ENCODE measurements around the gene PDE6B.
"Not testable (repeated sequence)": the region's sequence is repeated elsewhere in the genome, so short reads cannot be mapped to it uniquely, and the experiment has no call there.

PDE6B gene

DNA sequence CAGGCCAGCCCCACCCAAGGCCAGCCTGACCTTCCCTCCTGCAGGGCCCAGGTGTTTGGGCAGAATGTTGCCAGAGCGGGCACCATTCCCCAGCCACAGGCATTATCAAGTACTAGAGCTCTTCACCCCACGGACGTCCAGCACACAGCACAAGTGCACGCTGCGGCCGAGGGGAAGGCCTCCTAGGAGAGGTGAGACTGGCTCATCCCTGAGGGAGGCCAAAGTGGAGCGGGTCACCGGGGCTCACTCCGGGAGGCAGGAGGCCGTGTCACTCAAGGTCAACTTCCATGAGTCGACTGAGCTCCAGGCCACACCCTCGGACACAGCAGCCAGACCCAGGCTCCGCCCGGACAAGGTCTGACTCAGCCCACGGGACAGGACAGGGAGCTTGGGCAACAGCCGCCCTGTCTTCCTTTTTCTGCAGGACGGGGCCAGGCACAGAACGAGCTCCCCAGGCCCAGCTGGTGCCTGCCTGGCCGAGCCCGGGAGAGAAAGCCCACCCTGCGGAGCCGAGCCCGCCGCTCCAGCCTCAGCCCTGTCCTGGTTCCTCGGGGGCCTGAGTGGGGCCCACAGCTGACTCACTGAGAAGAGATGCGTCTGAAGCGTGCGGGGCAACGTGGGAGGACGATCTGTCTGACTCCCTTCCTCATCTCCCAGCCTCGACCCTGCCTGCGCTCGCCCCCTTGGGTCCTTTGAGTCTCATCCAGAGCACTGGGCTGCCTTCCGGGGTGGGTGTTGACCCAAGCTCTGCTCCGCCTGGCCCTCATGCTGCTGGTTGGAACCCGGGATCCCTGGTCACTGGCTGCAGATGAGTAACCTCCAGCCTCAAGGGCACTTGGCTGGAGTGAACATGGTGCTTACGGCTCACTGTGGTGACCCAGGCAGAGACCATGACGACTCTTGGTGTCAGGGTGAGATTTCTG is 61.9 kb downstream of the PDE6B start:
- FAIRE-seq: no peak

DNA sequence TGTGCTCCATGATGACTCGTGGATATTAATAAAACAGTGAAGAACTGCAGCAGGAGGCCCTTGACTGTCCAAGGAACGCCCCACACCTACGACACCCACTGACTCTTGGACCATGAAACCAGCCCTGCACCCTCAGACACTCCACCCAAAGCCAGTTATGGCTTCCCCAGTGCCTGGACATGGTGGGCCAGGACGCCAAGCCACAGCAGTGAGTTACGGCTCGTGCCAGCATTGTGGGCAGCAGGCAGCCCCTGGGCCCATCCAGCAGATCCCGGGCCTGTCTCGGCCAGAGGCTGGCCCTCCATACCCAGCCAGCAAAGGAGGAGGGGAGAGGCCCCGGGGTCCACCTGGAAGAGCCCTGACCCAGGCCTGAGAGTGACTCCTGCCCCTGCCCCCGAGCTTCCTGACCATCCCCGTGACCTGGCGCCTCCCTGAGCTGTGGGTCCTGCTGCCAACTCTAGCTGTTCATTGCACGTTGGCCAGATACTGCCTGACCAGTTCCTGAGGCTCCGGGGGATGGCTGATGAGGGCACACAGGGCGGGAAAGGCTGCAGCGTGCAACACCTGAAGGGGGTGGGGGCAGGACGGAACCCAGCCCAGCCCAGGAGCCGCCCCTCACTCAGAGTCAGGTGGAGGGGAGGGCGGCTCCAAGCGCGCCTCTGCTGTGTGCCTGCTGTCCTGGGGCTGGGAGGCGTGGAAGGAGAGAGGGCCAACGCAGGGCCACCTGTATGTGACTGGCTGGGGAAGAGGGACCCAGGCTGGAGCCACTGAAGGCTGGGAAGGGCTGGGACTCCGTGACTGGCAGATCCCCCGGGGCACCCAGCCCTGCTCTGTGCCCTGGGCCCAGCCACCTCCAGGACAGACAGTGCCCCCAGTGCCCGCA is 62.8 kb downstream of the PDE6B start:
- FAIRE-seq: no peak

DNA sequence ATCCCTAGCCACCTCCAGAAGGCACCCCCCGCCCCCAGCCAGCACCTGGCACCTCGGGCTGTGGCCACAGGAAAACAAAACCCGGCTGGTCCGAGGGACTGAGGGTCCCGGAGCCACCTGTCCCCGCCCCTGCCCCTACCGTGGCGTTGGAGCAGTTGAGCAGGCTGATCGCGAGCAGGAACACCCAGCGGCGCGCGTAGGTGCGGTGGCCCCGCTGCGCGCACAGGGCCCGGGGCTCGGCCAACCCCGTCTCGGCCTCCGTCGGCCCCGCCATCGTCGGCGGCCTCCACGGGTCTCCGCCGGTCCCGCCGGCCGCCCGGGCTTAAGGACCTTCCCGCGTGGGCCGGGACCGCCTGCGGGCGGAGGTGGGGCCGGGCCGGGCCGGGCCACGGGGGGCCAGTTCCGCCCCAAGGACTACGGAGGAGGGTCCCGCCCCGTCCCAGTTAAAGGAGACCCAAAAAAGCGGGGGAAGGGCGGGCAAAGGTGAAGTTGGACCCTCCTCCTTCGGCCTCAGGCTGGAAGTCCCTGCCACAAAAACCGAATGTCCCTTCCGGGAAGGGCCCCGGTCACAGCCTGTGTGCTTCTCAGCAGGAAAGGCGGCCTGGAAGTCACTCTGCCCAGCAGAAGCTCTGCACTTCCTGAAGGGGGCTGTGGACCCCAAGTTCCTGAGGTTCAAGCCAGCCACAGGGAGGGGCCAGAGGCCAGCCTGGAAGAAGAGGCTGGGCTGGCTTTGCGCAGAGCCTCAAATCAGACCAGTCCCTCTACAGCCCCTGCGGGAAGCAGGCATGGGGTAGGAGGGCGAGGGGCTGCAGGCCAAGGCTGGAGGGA is 63.7 kb downstream of the PDE6B start, which contains the start of gene SLC49A3:
TSS of gene SLC49A3 (minus strand) at position 298 of the 828 bp plus-strand sequence. CDS start at position 274, 24 bp downstream.
- FAIRE-seq: no peak

DNA sequence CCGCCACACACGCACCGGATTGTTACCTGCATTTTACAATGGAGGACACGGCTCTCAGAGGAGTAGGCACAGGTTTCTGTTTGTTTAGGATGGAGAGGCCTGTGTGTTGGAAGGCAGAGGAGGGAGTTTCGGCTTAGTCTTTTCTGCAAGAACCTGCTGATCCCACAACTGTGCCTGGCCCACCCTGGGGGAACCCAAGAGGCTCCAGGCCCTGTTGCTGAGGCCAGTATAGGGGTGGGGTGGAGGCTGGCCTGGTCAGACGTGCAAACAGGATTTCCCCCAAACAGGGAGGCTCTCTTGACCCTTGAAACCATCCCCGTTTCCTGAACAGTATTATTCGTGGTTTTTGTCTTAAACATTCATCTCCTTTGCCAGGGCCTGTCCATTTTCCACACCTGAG is 64.3 kb downstream of the PDE6B start:
- no peak for FAIRE-seq

DNA sequence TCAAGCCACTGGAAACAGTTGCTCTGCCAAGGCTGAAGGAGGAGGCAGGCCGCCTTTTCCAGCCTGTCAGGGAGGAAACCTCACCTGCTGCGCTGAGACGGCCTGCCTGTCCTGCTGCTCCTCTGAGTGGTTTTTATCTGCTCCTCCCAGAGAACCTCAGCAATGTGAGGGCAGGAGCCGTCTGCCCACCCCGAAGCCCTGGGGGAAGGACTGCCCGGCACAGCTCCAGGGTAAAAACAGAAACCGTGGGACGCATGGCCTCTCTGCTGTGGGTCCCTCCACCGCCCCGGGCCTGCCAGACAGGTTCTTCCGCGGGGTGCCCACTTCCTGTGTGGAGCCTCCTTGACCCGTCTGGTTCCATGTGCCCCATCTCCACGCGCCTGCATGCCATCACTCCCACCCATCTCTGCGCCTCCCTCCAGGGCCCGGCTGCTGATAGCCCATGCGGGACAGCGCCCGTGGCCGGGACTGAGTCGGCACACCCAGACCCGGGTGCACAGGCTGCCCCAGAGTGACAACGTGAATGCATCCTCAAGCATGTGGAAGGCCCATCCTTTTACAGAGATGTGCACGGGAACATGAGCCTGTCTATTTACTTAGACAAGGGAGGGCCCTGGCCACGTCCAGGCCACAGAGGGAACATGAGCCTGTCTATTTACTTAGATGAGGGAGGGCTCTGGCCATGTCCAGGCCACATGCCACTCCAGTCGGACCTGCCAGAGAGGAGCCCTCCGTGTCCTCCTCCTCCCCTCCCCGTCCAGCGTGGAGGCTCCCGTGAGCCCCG is 67.6 kb downstream of the PDE6B start:
- no peak for FAIRE-seq

DNA sequence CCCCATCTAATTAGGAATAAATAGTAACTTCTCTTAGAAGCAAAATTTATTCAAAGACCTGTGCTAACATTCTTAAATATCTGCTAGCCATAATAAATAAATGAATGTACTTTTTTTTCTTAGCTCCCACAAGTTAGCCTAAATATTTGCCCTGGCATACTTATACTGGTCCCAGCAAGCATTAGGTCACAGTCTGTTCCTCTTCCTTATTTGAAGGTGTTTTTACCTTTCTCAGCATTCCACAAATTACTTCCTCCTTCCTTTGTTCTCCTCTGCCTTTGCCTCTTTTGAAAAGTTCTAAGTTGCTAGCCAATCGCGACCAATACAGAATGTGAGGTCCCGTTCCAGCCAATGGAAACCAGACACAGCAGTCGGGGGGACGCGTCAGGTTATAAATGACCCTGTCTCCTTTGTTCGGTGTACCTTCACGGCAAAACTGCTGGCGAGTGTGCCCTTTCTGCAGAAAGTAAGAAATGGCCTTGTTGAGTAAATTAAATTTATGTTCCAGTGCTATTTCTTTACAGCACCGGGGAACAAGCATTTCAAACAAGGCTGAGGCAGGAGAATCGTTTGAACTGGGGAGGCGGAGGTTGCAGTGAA is 69.1 kb downstream of the PDE6B start:
- FAIRE-seq: not testable (repeated sequence)

DNA sequence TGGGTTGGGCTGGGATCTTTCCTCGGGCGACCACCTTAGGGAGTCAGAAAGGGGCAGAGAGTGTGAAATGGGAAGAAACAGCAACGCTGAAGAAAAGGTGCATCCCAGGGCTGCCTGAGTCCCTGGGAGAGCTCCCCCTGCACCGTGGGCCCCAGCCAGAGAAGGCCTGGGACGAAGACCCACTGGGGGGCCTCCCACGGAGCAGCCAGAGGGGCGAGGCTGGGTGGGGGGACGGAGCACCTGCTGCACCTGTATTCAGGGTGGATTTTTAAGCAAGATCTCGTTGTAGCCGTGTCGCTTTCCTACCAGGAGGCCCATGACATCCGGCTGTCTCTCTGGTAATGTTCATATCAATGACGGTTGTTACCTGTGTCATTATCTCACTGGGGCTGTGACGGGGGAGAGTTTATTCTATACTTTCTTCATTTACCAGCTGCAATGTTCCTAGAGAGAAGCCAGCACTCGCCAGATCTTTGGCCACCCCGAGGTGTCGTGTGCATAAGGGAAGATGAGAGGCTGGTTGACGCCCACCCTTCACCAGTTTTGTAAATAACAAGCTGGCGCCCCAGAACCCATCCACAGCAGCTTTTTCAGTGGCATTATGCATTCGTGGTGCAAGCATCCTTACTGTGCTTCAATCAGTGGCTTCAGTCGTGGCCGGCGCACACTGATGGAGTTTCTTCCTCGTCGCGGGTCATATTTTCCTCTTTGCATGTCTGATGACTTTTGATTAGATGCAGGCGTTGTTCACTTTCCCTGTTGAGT is 74.6 kb downstream of the PDE6B start:
- no peak for FAIRE-seq

DNA sequence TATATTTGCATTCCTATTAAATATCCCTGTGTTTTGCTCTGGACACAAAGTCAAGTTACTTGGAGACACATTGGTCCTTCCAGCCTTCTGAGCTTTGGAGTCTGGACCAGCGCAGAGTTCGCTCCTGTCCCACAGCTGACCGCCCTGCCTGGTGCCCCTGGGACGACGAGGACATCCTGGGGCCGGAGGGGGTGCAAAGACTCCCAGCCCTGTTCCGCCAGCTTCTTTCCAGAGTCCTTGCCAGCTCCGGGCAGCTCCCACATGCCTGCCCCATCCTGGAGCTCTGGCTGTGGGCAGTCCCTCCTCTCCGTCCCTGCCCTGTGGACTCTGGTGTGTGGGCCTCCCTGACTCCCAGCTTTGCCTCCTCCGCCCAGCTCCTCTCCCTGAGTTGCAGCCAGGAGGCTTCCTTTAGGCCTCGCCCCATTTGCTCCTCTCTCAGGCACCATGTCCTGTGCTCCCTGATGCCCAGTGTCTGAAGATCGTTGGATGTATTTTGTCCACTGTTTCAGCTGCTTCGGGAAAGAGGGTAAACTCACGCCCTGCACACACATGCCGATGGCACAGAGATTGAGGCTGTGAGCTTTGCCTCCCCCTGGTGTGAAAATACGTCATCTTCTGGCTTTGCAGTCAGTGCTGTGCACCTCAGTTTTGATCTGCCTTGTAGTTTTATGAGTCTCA is 75.4 kb downstream of the PDE6B start:
- FAIRE-seq: no peak

DNA sequence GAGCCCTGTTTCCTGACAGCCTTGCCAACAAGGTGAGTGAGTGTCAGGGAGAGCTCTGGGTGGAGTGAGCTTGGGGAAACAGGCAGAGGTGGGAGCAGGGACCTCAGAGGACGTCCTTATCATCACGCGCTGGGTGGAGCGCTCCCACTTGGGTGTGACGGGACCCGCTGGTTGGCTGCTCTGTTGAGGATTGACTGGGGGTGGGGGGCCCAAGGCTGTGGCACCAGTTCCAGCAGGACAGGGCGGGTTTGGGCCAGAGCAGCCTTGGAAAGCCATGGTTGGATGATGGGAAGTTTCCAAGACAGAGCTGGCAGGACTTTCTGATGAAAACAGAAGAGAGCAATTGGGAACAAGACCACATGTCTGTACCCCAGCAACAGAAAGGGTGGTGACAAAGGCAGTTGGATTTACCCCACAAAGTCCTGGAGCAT is 77.3 kb downstream of the PDE6B start:
- no peak for FAIRE-seq

DNA sequence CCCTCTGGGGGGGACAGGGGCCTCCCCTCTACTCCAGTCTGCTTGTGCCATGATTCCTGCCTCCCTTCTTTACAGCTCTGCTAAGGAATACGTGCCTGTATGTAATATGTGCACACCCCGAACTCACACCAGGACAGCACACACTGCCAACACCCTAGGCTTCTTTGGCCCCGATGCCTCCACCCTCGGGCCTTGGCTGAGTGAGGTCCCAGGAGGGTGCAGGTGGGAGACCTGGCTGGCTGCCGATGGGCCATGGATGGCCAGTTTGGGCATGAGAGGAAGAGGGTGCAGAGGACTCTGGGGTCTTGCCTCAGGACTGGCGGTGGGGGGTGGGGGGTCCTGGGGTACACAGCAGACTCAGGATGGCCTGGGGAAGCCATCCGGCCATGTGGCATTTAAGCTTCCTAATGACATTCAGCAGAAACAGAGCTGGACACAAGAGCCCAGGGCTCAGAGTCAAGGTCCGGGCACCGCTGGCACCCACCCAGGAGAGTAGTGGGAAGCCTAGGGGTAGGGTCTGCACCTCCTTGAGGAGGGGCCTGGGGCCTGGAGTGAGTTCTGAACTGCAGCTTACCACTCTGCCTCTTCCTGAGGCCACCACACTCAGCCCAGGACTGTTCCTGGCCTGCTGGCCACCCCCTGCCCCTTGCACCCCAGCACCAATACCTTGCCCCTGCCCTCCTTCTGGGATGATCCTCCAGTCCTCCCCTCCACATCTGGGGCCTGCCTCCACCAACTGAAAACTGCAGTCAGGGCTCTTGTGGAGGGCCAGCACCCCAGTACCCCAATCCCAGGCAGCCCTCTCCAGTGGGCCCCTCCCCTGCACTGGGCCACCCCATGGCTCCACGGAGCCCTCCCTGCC is 78.2 kb downstream of the PDE6B start:
- no peak for FAIRE-seq

DNA sequence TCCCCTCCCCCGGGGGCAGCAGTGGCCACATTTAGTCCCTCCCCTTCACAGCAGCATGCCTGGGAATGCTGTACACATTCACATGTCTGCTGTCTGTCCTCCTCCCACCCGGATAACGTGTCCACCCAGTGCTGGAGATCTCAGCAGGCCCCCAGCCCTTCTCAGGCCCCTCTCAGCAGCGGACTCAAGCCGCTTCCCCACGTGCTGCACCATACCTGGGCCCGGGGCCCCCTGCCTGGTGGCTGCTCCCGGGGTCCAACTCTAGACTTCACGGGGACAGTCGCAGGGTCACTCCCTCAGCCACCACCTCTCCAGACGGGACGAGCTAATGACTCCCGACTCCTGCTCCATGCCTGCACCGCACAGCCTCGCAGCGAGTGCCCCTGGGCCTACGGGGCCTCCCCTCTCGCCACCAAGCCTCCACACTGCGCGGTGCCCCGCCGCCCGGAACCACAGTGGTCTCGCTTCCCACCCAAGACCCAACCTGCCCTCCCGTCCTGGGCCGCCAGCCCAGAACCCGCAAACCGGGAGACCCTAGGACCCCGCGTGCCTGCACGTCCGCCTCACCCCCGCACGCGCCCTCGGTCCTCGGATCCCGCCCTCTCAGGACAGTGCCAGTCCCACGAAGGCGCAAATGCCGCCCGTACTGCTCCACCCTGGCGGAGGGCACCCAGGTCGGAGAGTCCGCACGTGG is 79.0 kb downstream of the PDE6B start:
- no peak for FAIRE-seq

DNA sequence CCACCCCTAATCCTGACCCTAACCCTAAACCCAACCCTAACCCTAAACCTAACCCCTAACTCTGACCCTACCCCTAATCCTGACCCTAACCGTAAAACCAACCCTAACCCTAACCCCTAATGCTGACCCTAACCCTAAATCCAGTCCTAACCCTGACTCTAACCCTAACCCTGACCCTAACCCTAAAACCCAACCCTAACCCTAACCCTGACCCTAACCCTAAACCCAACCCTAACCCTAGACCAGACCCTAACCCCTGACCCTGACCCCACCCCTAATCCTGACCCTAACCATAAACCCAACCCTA is 79.6 kb downstream of the PDE6B start:
- no peak for FAIRE-seq

DNA sequence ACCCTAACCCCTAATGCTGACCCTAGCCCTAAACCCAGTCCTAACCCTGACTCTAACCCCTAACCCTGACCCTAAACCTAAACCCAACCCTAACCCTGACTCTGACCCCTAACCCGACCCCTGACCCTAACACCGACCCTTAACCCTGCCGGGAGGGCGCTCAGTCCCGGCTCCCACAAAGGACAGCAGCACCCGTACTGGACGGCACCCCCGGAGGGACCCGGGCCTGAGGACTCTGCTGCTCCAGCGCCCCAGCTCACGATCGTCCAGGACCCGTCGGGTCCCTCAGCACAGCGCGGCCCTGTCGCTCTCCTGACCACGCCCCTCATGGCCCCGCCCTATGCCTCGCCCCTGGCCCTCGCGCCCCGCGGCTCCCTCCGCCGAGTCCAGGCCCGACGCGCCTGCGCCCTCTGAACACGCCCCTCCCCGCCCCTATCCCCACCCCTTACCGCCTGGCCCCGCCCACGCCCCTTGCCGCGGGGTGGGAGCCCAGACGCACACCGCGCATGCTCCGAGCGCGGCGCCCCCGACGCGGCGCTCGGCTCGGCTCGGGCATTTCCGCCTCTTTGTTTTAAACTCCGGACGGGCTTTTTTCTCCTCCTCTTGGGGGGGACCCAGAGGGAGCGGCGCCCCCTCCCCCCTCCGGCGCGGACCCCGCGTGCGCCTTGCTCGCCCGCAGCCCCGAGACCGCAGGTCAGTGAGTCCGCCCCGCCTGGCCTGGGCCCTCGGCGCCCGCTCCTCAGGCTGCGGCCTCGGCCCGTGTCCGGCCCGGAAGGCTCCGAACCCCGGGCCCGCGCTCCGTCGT is 80.1 kb downstream of the PDE6B start, which contains the start of gene PCGF3:
TSS of gene PCGF3 (plus strand) at position 555 of the 805 bp plus-strand sequence. CDS start 27,849 bp downstream, outside the sequence.
- no peak for FAIRE-seq

DNA sequence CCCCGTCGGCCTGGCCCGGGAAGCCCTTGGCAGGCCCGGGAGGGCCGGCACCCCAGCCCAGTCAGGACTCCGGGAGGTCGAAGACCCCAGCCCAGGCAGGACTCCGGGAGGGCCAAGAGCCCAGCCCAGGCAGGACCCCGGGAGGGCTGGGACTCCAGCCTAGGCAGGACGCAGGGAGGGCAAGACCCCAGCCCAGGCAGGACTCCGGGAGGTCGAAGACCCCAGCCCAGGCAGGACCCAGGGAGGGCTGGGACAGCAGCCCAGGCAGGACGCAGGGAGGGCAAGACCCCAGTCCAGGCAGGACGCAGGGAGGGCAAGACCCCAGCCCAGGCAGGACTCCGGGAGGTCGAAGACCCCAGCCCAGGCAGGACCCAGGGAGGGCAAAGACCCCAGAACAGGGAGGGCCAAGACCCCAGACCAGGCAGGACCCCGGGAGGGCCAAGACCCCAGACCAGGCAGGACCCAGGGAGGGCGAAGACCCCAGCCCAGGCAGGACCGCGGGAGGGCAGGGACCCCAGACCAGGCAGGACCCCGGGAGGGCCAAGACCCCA is 80.8 kb downstream of the PDE6B start:
- FAIRE-seq: not testable (repeated sequence)

DNA sequence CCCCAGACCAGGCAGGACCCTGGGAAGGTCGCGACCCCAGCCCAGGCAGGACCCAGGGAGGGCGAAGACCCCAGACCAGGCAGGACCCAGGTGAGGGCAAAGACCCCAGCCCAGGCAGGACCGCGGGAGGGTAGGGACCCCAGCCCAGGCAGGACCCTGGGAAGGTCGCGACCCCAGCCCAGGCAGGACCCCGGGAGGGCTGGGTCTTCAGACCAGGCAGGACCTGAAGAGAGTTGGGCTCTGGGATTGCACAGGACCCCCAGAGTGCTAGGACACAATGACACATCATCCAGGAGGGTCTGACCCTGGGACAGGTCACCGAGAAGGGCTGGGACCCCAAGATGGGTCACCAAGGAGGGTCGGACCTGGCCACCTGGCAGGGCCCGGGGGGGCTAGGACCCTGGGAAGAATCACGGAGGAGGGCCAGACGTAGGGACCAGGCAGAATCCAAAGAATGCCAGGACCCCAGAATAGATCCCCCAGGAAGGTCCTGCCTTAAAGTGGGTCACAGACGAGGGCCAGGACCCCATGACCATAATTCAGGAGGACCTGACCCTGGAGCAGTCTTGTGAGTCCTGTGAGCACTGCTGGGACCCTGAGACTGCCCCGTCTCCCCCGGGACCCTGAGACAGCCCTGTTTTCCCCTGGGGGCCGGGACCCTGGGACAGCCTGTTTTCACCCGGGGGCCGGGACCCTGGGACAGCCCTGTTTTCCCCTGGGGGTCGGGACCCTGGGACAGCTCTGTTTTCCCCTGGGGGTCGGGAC is 81.6 kb downstream of the PDE6B start:
- FAIRE-seq: no peak

DNA sequence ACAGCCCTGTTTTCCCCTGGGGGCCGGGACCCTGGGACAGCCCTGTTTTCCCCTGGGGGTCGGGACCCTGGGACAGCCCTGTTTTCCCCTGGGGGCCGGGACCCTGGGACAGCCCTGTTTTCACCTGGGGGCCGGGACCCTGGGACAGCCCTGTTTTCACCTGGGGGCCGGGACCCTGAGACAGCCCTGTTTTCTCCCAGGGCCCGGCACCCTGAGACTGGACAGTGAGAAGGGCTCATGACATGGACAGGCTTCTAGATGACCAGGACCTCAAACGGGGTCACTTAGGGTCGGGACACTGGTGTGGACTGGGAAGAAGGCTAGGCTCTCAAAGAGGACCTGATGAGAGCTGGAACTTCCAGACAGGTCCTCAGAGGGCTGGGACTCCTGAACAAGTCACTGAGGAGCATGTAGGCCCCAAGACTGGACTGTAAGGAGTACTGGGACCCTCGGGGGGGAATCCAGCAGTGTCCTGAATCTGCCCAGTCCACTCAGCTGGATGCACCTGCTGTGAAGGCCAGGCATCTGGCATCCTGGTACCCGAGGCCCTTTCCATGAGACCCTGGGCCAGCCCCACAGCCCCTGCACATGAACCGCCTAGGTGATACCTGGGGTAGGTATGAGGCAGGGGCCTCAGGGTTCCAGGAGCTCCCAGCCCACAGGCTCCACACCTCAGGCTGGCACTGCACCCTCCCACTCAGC is 82.7 kb downstream of the PDE6B start:
- FAIRE-seq: no peak
